ENCODE data around the gene SLC35G2.

GRCh38 chr3:136889947-136890346, 71.0 kb downstream of the SLC35G2 start:
- TF ChIP-seq MAFK (IDR thresholded peaks at IDR 0.05; ENCODE audit: partially characterized antibody) (no peak), ESRRA (IDR thresholded peaks at IDR 0.05; ENCODE audit: borderline replicate concordance, low read length) (no peak), CBX8 (IDR thresholded peaks at IDR 0.05) (no peak), HDAC2 (IDR thresholded peaks at IDR 0.05) (no peak), CEBPB (IDR thresholded peaks at IDR 0.05) (no peak), POLR2A (IDR thresholded peaks at IDR 0.05; ENCODE audit: low read length) (no peak), CHD2 (IDR thresholded peaks at IDR 0.05; ENCODE audit: low read length, partially characterized antibody) (no peak)
- TF ChIP-seq, protein P1, sequence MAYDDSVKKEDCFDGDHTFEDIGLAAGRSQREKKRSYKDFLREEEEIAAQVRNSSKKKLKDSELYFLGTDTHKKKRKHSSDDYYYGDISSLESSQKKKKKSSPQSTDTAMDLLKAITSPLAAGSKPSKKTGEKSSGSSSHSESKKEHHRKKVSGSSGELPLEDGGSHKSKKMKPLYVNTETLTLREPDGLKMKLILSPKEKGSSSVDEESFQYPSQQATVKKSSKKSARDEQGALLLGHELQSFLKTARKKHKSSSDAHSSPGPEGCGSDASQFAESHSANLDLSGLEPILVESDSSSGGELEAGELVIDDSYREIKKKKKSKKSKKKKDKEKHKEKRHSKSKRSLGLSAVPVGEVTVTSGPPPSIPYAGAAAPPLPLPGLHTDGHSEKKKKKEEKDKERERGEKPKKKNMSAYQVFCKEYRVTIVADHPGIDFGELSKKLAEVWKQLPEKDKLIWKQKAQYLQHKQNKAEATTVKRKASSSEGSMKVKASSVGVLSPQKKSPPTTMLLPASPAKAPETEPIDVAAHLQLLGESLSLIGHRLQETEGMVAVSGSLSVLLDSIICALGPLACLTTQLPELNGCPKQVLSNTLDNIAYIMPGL (CRISPR knock-in tag; IDR thresholded peaks at IDR 0.05; ENCODE audit: borderline replicate concordance): no peak
- TF ChIP-seq, protein P2, sequence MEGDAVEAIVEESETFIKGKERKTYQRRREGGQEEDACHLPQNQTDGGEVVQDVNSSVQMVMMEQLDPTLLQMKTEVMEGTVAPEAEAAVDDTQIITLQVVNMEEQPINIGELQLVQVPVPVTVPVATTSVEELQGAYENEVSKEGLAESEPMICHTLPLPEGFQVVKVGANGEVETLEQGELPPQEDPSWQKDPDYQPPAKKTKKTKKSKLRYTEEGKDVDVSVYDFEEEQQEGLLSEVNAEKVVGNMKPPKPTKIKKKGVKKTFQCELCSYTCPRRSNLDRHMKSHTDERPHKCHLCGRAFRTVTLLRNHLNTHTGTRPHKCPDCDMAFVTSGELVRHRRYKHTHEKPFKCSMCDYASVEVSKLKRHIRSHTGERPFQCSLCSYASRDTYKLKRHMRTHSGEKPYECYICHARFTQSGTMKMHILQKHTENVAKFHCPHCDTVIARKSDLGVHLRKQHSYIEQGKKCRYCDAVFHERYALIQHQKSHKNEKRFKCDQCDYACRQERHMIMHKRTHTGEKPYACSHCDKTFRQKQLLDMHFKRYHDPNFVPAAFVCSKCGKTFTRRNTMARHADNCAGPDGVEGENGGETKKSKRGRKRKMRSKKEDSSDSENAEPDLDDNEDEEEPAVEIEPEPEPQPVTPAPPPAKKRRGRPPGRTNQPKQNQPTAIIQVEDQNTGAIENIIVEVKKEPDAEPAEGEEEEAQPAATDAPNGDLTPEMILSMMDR (IDR thresholded peaks at IDR 0.05): no peak
